Caco-2 (cell line): ENCODE measurements around the gene COL5A2. TPM values are rescaled to one million over a fixed set of nuclear protein-coding genes. Genes with fewer than 3 reads are reported as not detected.

ENCODE experiments used
- BruUV-seq: library from RNA; stranded (reverse); fragments of 400-500 nt; replicated peaks from 2 replicates; lab custom pipeline; 2021; lab: Mats Ljungman, UMichigan
- CTCF ChIA-PET: fragments of 300-600 bp; sonication (Branson Sonifier 250); formaldehyde crosslinking; loops from one replicate; lab custom pipeline; 2022; ENCODE audit warnings: antibody characterized with exemption; lab: Charles Lee
- POLR2A ChIA-PET: fragments of 300-600 bp; sonication (Branson Sonifier 250); formaldehyde crosslinking; loops from one replicate; lab custom pipeline; 2022; ENCODE audit warnings: antibody characterized with exemption; lab: Charles Lee
- DNase-seq, 2 experiments: peaks; one replicate each; pipeline versions ENCODE4 v3.0.0 to v3.0.0-alpha.2; 2020 to 2022
- H3K27me3 ChIP-seq: replicated peaks from 2 replicates; pipeline ENCODE4 v1.6.0; 2011; ENCODE audit warnings: low read length; ENCODE audit not compliant: control insufficient read depth, insufficient read depth
- H3K36me3 ChIP-seq: 2 replicates; pipeline ENCODE4 v1.5.1; 2011; ENCODE audit warnings: low read length; ENCODE audit not compliant: control insufficient read depth, insufficient read depth
- H3K4me1 ChIP-seq: fragments of 250-450 bp; sonication (Bioruptor Pico); 2 replicates; pipeline ENCODE4 v1.5.1; 2020; ENCODE audit warnings: mild to moderate bottlenecking
- H3K4me3 ChIP-seq: 2 replicates; pipeline ENCODE4 v1.5.1; 2011; ENCODE audit warnings: low read depth, mild to moderate bottlenecking, control low read depth, low read length
- H3K9me3 ChIP-seq: fragments of 250-450 bp; sonication (Bioruptor Pico); 2 replicates; pipeline ENCODE4 v1.5.1; 2020; ENCODE audit warnings: mild to moderate bottlenecking, moderate library complexity
- H3K27ac Mint-ChIP-seq: one replicate; pipeline ENCODE4 v1.8.0; 2022; ENCODE audit warnings: mixed read lengths; ENCODE audit not compliant: unreplicated experiment
- H3K27me3 Mint-ChIP-seq: one replicate; pipeline ENCODE4 v1.8.0; 2022; ENCODE audit warnings: mixed read lengths; ENCODE audit not compliant: insufficient read depth, unreplicated experiment
- H3K36me3 Mint-ChIP-seq: one replicate; pipeline ENCODE4 v1.8.0; 2022; ENCODE audit warnings: mild to moderate bottlenecking, mixed read lengths; ENCODE audit not compliant: insufficient read depth, unreplicated experiment
- H3K4me1 Mint-ChIP-seq: one replicate; pipeline ENCODE4 v1.8.0; 2022; ENCODE audit warnings: low read depth, mixed read lengths; ENCODE audit not compliant: unreplicated experiment
- H3K4me3 Mint-ChIP-seq: one replicate; pipeline ENCODE4 v1.8.0; 2022; ENCODE audit warnings: mild to moderate bottlenecking, moderate library complexity, mixed read lengths; ENCODE audit not compliant: unreplicated experiment
- H3K9me3 Mint-ChIP-seq: one replicate; pipeline ENCODE4 v1.8.0; 2022; ENCODE audit warnings: mixed read lengths; ENCODE audit not compliant: unreplicated experiment
- CTCF ChIP-seq, 2 experiments: fragments of 200-600 bp in 1 of 2; IDR thresholded peaks; 1 replicate in 1 of 2; 2 replicates in 1 of 2; pipeline versions ENCODE4 v1.5.1 to v1.8.0; 2011 to 2022; ENCODE audit warnings: antibody characterized with exemption in 1 of 2, control low read depth in 1 of 2, inconsistent platforms in 1 of 2, low read depth in 1 of 2, low read length in 1 of 2, mild to moderate bottlenecking in 1 of 2, moderate library complexity in 1 of 2; ENCODE audit not compliant: insufficient read depth in 1 of 2, severe bottlenecking in 1 of 2, unreplicated experiment in 1 of 2
- intact Hi-C: fragments of 100-400 bp; cut with micrococcal nuclease; formaldehyde crosslinking; loops from one replicate; pipeline ENCODE4 v1.10.0; 2022; ENCODE audit not compliant: unreplicated experiment
- total RNA-seq: library from RNA; stranded (reverse); gene quantifications from 2 replicates; pipeline ENCODE4 v1.2.3, GENCODE V29; 2022

Gene COL5A2
- total RNA-seq, 1 experiment from 2014 or later = 244 TPM

DNA sequence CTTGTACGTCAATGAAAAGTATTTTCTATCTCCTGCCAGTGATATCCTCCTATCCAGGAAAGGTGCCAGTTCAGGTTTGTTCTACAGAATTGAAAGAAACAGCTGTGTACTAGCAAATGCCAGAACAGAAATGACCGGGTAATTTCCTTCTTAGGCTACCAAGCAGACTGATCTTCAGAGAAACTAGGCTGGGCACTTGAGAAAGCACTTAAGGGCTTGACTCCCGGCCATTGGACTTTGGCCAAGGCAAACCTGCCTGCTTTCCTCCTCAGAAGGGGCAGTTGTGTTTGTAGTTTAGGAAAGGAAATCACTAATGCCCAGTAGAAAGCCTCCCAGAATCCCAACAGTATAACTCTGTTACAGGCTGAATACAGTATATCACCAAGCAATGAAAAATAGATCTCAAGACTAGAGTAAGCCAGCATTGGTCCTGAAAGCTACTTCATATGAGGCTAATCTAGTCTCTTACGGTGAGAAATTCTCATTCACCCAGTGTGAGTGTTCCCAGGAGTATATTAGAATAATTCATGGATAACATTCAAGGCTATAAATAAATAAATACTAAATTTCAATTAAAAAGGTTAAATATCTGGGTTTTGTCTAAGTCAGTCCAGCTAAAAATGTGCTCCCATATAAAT, 43.0 kb upstream of the COL5A2 start:
- POLR2A ChIA-PET = no interaction called here
- H3K4me3 ChIP-seq = no peak overlapping the region
- intact Hi-C loops = loop anchor here (2.0 kb wide), 1 partner anchor 42 kb away; no protein-coding TSS in a partner anchor
- peak; percentile 18 to 43 for DNase-seq
- BruUV-seq = no TSS peak
- no peaks in the 10 kb centered on the region for H3K36me3 Mint-ChIP-seq
- H3K9me3 Mint-ChIP-seq = no peaks in the 10 kb centered on the region
- H3K27me3 Mint-ChIP-seq = no peaks in the 10 kb centered on the region
- no peaks in the 10 kb centered on the region for H3K9me3 ChIP-seq
- CTCF ChIA-PET = no interaction called here
- no peak overlapping the region for H3K4me3 Mint-ChIP-seq
- H3K27me3 ChIP-seq = no peaks in the 10 kb centered on the region
- peaks cover 22% of the 10 kb centered on the region for H3K4me1 Mint-ChIP-seq
- TF ChIP-seq CTCF (IDR thresholded peaks at IDR 0.05; ENCODE audit: insufficient read depth in 1 of 2, low read depth in 1 of 2, low read length in 1 of 2, severe bottlenecking in 1 of 2, unreplicated experiment in 1 of 2) = no peak
- peaks cover 15% of the 10 kb centered on the region for H3K4me1 ChIP-seq
- no peaks in the 10 kb centered on the region for H3K36me3 ChIP-seq
- no peak overlapping the region for H3K27ac Mint-ChIP-seq

DNA sequence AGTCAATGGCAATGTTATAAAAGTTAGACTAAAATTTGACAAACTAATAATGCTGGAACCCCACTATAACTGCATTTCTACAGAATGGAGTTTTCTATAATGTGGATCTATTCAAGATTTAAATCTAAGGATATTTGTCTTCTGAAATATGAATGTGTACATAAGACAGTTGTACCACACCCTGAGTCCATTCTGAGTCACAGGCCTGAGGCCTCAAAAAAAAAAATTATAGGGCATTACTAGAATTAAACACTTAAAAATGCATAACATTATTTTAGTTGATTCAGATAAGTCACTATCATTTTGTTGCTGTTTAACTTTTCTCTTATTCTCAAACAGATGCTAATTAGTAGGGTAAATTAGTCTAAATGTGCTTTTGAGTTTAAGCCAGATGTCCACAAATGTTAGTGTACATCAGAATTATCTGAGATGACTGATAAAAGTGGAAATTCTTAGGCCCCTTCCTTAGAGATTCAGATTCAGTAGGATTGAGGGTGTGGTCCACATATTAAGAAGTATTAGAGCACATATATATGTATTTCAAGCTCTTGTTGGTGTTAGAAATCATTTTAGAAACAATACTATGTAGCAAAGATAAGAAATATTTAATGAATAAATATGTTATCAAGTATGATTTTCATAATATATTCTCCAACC, 42.4 kb upstream of the COL5A2 start:
- POLR2A ChIA-PET = no interaction called here
- CTCF ChIA-PET = no interaction called here
- H3K4me1 ChIP-seq = peaks cover 15% of the 10 kb centered on the region
- H3K27me3 ChIP-seq = no peaks in the 10 kb centered on the region
- Mint-ChIP-seq H3K4me3 (no peak overlapping the region), H3K27me3 (no peaks in the 10 kb centered on the region), H3K27ac (no peak overlapping the region), H3K4me1 (peaks cover 22% of the 10 kb centered on the region), H3K9me3 (no peaks in the 10 kb centered on the region), H3K36me3 (no peaks in the 10 kb centered on the region)
- no peak for TF ChIP-seq CTCF (IDR thresholded peaks at IDR 0.05; ENCODE audit: insufficient read depth in 1 of 2, low read depth in 1 of 2, low read length in 1 of 2, severe bottlenecking in 1 of 2, unreplicated experiment in 1 of 2)
- no peak for DNase-seq
- BruUV-seq = no TSS peak
- intact Hi-C loops = loop anchor here (2.0 kb wide), 1 partner anchor 41 kb away; no protein-coding TSS in a partner anchor
- no peaks in the 10 kb centered on the region for H3K36me3 ChIP-seq
- no peak overlapping the region for H3K4me3 ChIP-seq
- H3K9me3 ChIP-seq = no peaks in the 10 kb centered on the region

GRCh38 chr2:189218236-189218635, 38.7 kb upstream of the COL5A2 start:
- Mint-ChIP-seq H3K9me3 (no peaks in the 10 kb centered on the region), H3K27me3 (no peaks in the 10 kb centered on the region), H3K36me3 (no peaks in the 10 kb centered on the region), H3K4me1 (peaks cover 11% of the 10 kb centered on the region), H3K27ac (no peak overlapping the region), H3K4me3 (no peak overlapping the region)
- intact Hi-C loops = no loop called here
- POLR2A ChIA-PET = no interaction called here
- no peak for DNase-seq
- no peak overlapping the region for H3K4me3 ChIP-seq
- H3K9me3 ChIP-seq = no peaks in the 10 kb centered on the region
- TF ChIP-seq CTCF (IDR thresholded peaks at IDR 0.05; ENCODE audit: insufficient read depth in 1 of 2, low read depth in 1 of 2, low read length in 1 of 2, severe bottlenecking in 1 of 2, unreplicated experiment in 1 of 2) = no peak
- no peaks in the 10 kb centered on the region for H3K27me3 ChIP-seq
- no TSS peak for BruUV-seq
- H3K36me3 ChIP-seq = no peaks in the 10 kb centered on the region
- CTCF ChIA-PET = no interaction called here
- H3K4me1 ChIP-seq = peaks cover 10% of the 10 kb centered on the region
